ENCODE measurements around the gene ZNHIT6.

DNA sequence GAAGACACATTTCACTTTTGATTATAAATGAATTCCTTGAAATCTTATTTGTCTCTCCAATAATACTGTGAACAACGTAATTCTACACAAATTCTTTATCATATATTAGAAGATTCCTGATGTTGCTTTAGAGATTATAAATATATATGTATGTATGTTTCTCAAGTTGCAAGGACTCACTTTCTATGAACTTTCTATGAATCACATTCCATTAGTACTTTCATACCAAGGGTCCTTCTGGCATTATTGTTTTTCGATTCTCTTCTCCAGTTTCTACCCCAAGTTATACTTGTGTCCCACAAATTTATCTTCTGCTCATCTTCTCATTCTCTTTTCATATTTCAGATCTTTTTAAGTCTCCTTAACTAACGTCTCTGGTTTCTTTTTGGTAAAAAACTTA, 55.9 kb downstream of the ZNHIT6 start:
- TF ChIP-seq POLR2A (IDR thresholded peaks at IDR 0.05; ENCODE audit: low read depth, low read length) (no peak), CTCF (IDR thresholded peaks at IDR 0.05; ENCODE audit: extremely low read depth in 1 of 2, insufficient read depth in 1 of 2, low read depth in 1 of 2, low read length in 2 of 2) (no peak), POLR2AphosphoS5 (IDR thresholded peaks at IDR 0.05; ENCODE audit: insufficient read depth, low read depth, low read length) (no peak)
